ENCODE results near the gene CABCOCO1. TPM values are rescaled to one million over a fixed set of nuclear protein-coding genes. Genes with fewer than 3 reads are reported as not detected.

Gene CABCOCO1
- total RNA-seq, 8 experiments from 2014 or later = 0.63 to 12.5 (median 1.3) TPM

DNA sequence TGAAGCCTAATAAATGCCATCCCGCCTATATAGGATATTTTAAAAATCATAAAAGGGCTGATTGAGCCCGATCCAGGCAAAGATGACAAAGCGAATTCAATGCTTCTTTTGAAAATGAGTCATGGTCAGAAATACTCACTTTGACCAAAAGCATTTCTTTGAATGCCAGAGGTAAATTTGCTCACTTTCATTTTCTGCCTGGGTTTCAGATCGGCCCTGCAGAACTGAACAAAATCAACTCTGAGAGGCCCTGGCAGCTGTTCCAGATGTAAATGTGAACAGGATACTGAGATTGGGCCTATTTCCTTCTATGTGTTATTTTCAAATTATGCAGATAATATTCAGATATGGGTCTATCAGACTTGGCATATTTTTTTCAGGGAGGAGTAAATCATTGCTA is 124.0 kb downstream of the CABCOCO1 start:
- peak in 3 of 8 experiments; percentile 44 to 86 (median 79) for ATAC-seq (replicated peaks in 6 of 8)
- Histone ChIP-seq H3K4me3 (no peak overlapping the region), H3K27ac (no peak overlapping the region), H3K4me1 (replicated peaks in 1 of 2) (no peaks in the 10 kb centered on the region)
- WGBS, 10 experiments = 0 to 100% (median 81%) methylated on average over 1 to 4 of the region's 4 CpGs
- in situ Hi-C loops (cut with MboI; ENCODE audit: low pct_unique_long_range_greater_than_20kb in 2 of 9, low sequenced_read_pairs in 9 of 9, unreplicated experiment in 9 of 9) = no loop called here

DNA sequence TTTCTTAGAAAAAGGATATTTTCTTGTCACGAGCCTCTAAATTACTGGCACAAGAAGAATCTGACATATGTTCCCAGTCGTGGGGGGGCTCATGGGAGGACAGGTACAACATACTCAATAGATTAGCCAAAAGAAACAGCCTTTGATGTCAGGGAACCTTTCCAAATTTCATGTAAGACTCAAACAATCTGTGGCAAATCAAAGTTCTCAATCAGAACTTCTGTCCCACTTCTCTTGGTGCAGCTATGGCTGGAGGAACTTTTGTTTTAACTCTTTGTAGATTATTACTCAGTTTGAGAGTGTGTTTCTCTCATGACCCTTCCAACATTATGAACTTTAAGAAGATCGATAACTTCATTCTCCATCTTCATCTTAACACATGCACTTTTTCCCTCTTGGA is 124.4 kb downstream of the CABCOCO1 start:
- H3K27ac ChIP-seq = no peak overlapping the region
- peak in 1 of 8 experiments; percentile 9 for ATAC-seq (replicated peaks in 6 of 8)
- 0 to 100% (median 64%) methylated on average over 1 to 3 of the region's 3 CpGs; no CpG with 5 or more reads in 1 of the 10 experiments for WGBS, 10 experiments
- in situ Hi-C loops (cut with MboI; ENCODE audit: low pct_unique_long_range_greater_than_20kb in 2 of 9, low sequenced_read_pairs in 9 of 9, unreplicated experiment in 9 of 9) = no loop called here
- no peak overlapping the region for H3K4me3 ChIP-seq
- no peaks in the 10 kb centered on the region for H3K4me1 ChIP-seq (replicated peaks in 1 of 2)

DNA sequence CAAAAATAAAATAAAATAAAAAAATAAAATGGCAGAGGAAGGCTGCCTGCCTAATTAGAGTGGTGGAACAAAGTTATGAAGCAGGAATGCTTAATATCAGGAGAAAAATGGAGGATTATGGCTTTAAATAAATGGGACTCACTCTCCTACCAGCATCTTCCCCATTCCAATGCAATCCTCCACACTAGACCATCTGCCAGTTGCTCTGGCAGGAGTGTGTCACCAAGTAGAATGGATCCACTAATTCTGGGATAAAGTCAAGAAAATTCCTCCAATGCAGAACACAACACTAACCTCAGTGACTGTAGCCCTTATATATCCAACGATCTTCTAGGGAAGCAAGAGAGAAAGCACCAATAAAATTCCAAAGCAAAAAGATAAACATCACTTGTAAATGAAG is 126.3 kb downstream of the CABCOCO1 start:
- WGBS, 10 experiments = 13 to 100% (median 86%) methylated on average over 1 of the region's 1 CpG; no CpG with 5 or more reads in 4 of the 10 experiments
- Histone ChIP-seq H3K4me1 (replicated peaks in 1 of 2) (no peaks in the 10 kb centered on the region), H3K4me3 (no peak overlapping the region)

DNA sequence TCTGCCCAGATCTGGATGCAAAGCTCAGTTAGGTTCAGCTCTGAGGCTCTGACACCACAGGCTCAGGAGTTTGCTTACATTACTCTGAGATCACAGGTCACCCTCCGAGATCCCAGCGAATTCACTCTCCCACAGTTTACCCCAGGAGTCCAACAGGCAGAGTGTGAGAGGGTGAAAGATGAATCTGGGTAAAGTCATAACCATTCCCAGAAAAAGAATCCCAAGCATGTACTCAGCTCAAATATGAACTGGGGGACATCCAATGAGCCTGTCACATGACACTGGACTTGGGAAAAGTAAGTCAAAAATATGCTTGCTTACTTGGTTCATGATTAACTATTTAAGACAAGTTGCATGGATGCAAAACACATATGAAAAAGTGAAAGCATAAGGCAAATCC is 128.5 kb downstream of the CABCOCO1 start:
- 60 to 100% (median 100%) methylated on average over 1 to 2 of the region's 2 CpGs; no CpG with 5 or more reads in 5 of the 10 experiments for WGBS, 10 experiments
- H3K4me1 ChIP-seq (replicated peaks in 1 of 2) = no peaks in the 10 kb centered on the region
- no peak overlapping the region for H3K27ac ChIP-seq
- in situ Hi-C loops (cut with MboI; ENCODE audit: low pct_unique_long_range_greater_than_20kb in 2 of 9, low sequenced_read_pairs in 9 of 9, unreplicated experiment in 9 of 9) = no loop called here
- no peak for ATAC-seq (replicated peaks in 6 of 8)
- no peak overlapping the region for H3K4me3 ChIP-seq

More for the DNA sequence above, 126.3 kb downstream of the CABCOCO1 start:
- H3K27ac ChIP-seq = no peak overlapping the region
- no peak for ATAC-seq (replicated peaks in 6 of 8)
- in situ Hi-C loops (cut with MboI; ENCODE audit: low pct_unique_long_range_greater_than_20kb in 2 of 9, low sequenced_read_pairs in 9 of 9, unreplicated experiment in 9 of 9) = no loop called here

DNA sequence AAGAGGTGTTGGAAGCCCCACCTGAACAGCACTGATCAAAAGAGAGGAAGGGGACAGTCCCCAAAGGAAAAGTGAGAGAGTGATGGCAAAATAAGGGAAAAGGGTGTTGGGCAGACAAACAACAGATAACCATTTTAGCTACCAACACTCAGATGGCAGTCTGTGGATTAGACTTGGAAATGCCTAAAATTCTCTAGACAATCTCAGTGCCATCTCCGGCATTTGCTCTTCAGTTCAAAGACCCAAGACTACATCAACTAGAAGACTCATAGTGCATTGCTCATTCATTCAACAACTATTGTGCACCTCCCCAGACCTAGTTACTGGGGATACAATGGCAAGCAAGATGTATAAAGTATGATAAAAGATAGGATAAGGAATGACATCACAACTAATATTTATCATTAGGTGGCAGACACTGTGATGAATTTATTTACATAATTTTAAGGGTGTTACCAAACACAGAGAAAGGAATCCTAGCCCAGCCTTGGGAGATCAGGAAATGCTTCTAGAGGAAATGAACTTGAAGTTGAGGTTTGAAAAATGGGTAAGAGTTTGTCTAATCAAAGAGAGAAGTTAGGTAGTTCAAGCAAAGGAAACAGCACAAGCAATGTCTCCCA is 129.5 kb downstream of the CABCOCO1 start:
- in situ Hi-C loops (cut with MboI; ENCODE audit: low pct_unique_long_range_greater_than_20kb in 2 of 9, low sequenced_read_pairs in 9 of 9, unreplicated experiment in 9 of 9) = no loop called here
- no peak overlapping the region for H3K27ac ChIP-seq
- H3K4me1 ChIP-seq (replicated peaks in 1 of 2) = peaks cover 0 to under 1% of the 10 kb centered on the region in 2 donors
- WGBS, 10 experiments = 71 to 100% (median 100%) methylated on average over 1 of the region's 1 CpG; no CpG with 5 or more reads in 1 of the 10 experiments
- ATAC-seq (replicated peaks in 6 of 8) = peak in 2 of 8 experiments; percentile 69 to 72
- H3K4me3 ChIP-seq = no peak overlapping the region

DNA sequence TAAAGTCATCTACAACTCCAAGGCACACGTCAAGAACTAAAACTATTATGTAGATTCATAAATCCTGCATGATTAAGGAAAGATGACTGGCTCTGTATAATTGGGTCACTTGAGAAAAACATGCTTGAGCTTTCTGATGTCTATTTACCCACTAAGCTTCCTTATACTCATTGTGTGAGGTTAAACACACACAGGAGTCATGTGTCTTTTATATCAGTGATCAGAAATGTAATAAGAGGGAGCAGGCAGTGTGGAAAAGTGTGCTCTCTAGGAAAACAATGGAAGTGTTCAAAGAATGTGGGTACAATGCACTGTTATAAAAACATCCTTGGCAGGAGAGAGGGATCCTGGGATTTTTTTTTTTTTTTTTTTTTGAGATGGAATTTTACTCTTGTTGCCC is 130.2 kb downstream of the CABCOCO1 start:
- in situ Hi-C loops (cut with MboI; ENCODE audit: low pct_unique_long_range_greater_than_20kb in 2 of 9, low sequenced_read_pairs in 9 of 9, unreplicated experiment in 9 of 9) = no loop called here
- ATAC-seq (replicated peaks in 6 of 8) = no peak
- Histone ChIP-seq H3K4me3 (no peak overlapping the region), H3K27ac (no peak overlapping the region), H3K4me1 (replicated peaks in 1 of 2) (peaks cover 0 to 5% of the 10 kb centered on the region in 2 donors)
- WGBS, 10 experiments = 33 to 100% (median 73%) methylated on average over 1 of the region's 1 CpG; no CpG with 5 or more reads in 2 of the 10 experiments

DNA sequence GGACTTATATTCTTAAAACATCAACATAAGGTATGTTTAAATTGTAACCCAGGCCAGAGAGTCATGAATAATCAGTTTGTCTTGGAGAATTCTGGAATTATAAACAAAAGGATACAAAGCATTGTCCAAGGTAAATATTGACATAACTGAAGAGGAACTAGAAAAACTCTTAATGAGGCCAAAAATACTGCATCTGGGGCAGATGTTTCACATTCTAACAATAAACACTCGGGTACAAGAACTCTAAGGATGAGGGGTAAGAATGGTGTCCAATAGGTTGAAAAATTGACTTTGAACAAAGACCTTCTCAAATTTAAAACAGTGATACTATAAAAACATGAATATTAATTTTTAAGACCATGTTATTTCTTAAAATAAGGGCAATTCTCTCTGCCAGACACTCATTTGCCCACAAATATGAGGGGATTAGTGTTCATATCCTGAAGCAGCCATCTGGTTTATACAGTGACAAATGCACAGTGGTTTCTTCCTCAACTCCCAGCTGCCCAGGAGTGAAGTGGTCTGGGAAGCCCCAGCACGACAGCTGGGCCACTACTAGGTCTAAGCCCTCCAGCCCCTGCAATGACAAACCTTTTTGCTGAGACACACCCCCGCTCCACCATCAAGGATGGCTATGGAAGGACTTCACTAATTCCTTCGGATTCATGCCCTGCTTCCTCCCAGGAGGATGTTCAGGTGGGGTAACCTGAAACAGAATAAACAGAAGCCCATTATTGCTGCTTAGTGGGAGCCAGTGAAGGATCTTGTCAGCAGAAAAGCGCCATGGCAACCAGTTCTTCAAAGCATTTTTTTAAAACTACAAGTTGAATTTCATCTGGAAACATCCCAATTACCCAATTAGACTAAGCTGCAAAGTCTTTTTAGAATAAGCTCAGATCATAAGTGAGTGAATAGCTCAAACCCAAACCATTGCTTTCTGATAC is 131.3 kb downstream of the CABCOCO1 start:
- WGBS, 10 experiments = 9 to 95% (median 62%) methylated on average over 1 to 4 of the region's 5 CpGs
- Histone ChIP-seq H3K4me1 (replicated peaks in 1 of 2) (peaks cover 0 to 5% of the 10 kb centered on the region in 2 donors), H3K4me3 (no peak overlapping the region), H3K27ac (no peak overlapping the region)
- no peak for ATAC-seq (replicated peaks in 6 of 8)
- in situ Hi-C loops (cut with MboI; ENCODE audit: low pct_unique_long_range_greater_than_20kb in 2 of 9, low sequenced_read_pairs in 9 of 9, unreplicated experiment in 9 of 9) = no loop called here

DNA sequence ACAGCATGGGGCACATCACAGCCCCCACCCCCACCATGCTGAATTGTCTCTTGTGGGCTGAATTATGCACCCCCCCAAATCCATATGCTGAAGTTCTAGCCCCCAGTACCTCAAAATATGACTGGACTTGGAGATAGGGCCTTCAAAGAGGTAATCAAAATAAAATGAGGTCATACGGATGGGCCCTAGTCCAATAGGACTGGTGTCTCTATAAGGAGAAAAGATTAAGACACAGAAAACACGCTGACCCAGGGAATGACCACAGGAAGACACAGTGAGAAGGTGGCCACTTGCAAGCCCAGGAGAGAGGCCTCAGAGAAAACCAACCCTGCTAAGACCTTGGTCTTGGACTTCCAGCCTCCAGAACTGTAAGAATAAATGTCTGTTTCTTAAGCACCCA is 132.4 kb downstream of the CABCOCO1 start:
- 75 to 100% (median 96%) methylated on average over 1 to 2 of the region's 2 CpGs; no CpG with 5 or more reads in 6 of the 10 experiments for WGBS, 10 experiments
- Histone ChIP-seq H3K4me1 (replicated peaks in 1 of 2) (peaks cover 0 to 5% of the 10 kb centered on the region in 2 donors), H3K4me3 (no peak overlapping the region), H3K27ac (no peak overlapping the region)
- in situ Hi-C loops (cut with MboI; ENCODE audit: low pct_unique_long_range_greater_than_20kb in 2 of 9, low sequenced_read_pairs in 9 of 9, unreplicated experiment in 9 of 9) = no loop called here
- ATAC-seq (replicated peaks in 6 of 8) = no peak

DNA sequence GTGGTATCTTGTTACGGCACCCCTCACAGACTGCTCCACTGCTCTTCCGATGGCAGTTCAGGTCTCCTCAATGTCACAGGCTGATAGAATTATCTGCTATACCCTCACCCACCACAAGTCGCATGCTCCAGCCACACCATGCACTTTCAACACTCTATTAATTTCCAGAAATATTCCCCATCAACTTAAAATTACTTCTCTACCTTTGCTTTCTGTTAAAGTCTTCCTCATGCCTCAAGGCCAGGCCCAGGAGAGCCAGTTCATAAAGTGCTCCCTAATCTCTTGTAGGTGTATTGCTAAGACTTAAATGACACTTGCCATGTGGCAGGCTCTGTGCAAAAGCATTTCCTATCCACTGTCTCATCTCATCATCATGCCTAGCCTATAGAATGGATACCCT is 132.8 kb downstream of the CABCOCO1 start:
- Histone ChIP-seq H3K4me1 (replicated peaks in 1 of 2) (peaks cover 0 to 5% of the 10 kb centered on the region in 2 donors), H3K4me3 (no peak overlapping the region), H3K27ac (no peak overlapping the region)
- in situ Hi-C loops (cut with MboI; ENCODE audit: low pct_unique_long_range_greater_than_20kb in 2 of 9, low sequenced_read_pairs in 9 of 9, unreplicated experiment in 9 of 9) = no loop called here
- ATAC-seq (replicated peaks in 6 of 8) = peak in 1 of 8 experiments; percentile 44
- 71 to 100% (median 93%) methylated on average over 1 to 3 of the region's 3 CpGs; no CpG with 5 or more reads in 4 of the 10 experiments for WGBS, 10 experiments

DNA sequence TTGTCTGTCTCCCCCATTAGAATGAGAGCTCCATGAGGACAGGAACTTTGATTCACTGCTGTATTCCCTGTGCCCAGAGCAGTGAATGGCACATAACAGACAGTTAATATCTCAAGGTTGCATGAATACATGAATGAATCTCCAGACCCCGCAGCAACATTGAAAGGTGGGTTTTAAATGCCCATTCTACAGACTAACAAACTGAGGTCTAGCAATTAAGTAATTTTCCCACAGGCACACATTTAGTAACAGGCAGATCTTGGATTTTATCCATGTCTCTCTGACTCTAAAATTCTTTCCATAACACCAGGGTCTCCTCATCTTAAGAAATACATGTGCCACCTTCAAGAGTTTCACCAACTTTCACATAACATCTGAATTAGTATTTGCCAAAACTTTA is 134.1 kb downstream of the CABCOCO1 start:
- Histone ChIP-seq H3K4me1 (replicated peaks in 1 of 2) (peaks cover 0 to 5% of the 10 kb centered on the region in 2 donors), H3K4me3 (no peak overlapping the region), H3K27ac (no peak overlapping the region)
- ATAC-seq (replicated peaks in 6 of 8) = no peak
- in situ Hi-C loops (cut with MboI; ENCODE audit: low pct_unique_long_range_greater_than_20kb in 2 of 9, low sequenced_read_pairs in 9 of 9, unreplicated experiment in 9 of 9) = no loop called here
- WGBS, 10 experiments = 83 to 100% (median 100%) methylated on average over 1 of the region's 1 CpG; no CpG with 5 or more reads in 5 of the 10 experiments

DNA sequence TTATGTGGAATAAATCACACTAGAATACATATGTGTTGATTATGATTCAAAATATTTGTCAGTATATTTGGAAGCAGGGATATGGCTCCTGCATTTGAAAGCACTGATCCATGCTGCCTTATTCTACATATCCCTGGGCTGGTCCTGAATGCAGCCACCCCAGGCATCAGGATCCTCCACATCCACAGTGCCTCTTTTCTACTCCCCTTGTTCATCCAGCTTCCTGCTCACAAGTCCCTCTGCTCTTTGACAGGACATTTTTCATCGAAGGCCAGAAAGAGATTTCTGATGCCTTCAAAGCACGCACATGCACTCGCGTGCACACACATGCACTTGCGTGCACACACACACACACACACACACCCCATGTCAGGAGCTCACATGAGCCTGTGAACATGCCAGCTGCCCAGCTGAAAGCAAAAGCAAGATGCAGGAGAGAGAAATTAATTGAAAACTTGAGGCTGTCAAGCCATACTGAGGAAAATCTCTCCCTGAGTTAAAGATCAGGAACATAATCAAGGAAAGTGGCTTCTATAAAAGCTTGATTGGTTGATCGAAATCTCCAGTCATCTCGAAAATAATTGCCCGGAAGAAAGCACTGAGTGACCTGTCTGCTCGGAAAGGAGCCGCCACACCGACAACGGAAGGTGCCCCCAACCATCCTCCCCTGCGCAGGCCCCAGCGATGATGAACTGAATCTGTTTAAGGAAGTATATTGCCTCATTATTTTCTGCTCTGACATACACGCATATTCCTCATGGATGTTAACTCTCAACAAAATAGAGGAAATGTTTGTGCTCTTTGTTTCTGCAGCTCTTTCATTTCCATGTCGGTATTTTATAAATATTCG is 134.8 kb downstream of the CABCOCO1 start:
- WGBS, 10 experiments = 17 to 94% (median 87%) methylated on average over 1 to 13 of the region's 17 CpGs
- Histone ChIP-seq H3K4me1 (replicated peaks in 1 of 2) (peaks cover 0 to 5% of the 10 kb centered on the region in 2 donors), H3K27ac (peak overlapping the region in 1 of 2 donors; percentile 1), H3K4me3 (no peak overlapping the region)
- in situ Hi-C loops (cut with MboI; ENCODE audit: low pct_unique_long_range_greater_than_20kb in 2 of 9, low sequenced_read_pairs in 9 of 9, unreplicated experiment in 9 of 9) = no loop called here
- ATAC-seq (replicated peaks in 6 of 8) = peak in 6 of 8 experiments; percentile 31 to 87 (median 71)

DNA sequence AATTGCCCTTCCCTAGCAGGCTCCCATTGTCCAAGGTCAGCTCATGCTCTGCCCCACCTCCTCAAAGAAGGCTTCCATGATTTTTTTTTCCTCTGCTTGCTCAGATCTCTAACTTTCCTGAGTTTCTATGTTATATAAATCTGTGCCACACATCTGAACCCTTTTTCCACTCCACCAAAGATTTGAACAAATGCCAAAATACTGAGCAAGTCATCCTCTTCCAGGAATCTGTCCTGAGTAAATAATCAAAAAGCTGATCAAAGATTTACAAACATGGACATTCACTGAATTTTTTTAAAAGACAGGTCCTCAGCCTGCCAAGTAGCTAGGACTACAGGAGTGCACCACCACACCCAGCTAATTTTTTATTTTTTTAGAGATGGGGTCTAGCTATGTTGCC is 136.0 kb downstream of the CABCOCO1 start:
- in situ Hi-C loops (cut with MboI; ENCODE audit: low pct_unique_long_range_greater_than_20kb in 2 of 9, low sequenced_read_pairs in 9 of 9, unreplicated experiment in 9 of 9) = no loop called here
- no peak for ATAC-seq (replicated peaks in 6 of 8)
- Histone ChIP-seq H3K4me1 (replicated peaks in 1 of 2) (peaks cover 0 to 5% of the 10 kb centered on the region in 2 donors), H3K4me3 (no peak overlapping the region), H3K27ac (no peak overlapping the region)
